HG03575 (cell line): ENCODE data around the gene WDR7.

Experiments used
- ATAC-seq: cut with Tn5 transposase; IDR thresholded peaks from one replicate; pipeline ENCODE4 v1.9.1; 2021; ENCODE audit not compliant: unreplicated experiment, insufficient number of reproducible peaks, low FRiP score; ENCODE audit errors: extremely low read depth

WDR7 gene

DNA sequence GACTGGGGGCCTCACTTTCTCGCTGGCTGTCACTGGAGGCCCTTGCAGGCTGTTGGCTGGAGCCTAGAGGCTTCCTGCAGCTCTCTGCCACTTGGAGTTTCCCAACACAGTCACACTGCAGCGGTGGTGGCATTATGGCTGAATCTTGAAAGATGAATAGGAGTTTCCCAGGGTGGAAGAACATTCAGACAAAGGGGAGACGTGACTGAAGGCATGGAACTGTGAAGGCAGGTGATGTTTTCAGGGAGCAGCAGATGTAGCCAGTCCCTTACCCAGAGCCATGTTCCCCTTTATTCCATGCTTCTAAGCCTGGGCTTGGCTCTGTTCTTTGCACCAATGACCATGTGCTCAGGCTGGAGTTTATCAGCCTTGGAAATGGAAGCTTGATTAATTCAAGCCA, 389.0 kb downstream of the WDR7 start:
- ATAC-seq, result no peak

DNA sequence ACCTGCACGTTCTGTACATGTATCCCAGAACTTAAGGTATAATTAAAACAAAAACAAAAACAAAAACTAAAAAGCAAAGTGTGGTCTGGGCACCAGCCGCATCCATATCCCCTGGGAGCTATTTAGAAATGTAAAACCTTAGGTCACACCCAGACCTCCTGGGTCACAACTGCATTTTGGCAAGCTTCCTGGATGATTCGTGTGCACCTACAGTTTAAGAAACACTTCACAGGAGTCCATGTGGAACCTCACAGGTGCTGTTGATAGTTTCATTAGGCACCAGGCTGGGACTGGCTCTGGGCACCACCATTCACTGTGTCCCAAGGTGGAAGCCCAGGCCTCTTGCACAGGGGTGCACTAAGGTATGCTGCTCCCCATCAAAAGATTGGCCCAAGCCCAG, 392.1 kb downstream of the WDR7 start:
- ATAC-seq, result no peak

DNA sequence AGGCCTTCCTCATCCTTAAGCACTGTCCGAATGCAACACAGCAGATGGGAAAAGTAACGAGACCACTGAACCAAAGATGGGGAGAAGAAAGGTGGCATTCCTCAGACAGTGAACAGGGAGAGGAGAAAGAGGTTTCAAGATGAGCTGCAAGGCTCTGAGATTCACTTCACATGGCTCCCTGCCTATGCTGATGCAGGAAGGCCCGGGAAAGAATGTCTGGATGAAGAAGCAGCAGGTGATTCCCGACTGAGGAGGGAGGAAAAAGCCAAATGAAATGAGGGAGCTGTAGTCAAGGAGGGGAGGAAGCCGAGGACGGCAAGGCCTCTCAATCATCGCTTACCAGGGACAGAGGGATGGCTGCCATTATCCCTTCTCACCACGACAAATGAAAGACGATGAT, 397.2 kb downstream of the WDR7 start:
- no peak for ATAC-seq

DNA sequence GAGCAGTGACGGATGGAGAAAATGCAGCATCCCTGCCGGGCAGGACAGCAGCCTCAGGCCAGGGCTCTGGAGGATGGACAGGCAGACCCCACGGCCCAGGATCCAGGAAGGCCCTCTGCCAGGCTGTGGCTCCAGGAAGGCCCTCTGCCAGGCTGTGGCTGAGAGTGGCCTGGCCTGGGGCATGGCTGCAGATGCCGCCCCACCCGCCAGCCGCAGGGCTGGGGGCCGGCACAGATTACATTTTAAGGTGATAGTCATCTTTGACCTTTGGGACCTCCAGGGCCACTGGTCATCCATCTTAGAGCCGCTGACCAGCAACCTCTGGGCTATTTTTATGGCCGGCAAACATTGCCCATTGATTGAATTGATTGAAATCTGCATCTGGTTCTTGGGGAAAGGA, 397.7 kb downstream of the WDR7 start:
- no peak for ATAC-seq

DNA sequence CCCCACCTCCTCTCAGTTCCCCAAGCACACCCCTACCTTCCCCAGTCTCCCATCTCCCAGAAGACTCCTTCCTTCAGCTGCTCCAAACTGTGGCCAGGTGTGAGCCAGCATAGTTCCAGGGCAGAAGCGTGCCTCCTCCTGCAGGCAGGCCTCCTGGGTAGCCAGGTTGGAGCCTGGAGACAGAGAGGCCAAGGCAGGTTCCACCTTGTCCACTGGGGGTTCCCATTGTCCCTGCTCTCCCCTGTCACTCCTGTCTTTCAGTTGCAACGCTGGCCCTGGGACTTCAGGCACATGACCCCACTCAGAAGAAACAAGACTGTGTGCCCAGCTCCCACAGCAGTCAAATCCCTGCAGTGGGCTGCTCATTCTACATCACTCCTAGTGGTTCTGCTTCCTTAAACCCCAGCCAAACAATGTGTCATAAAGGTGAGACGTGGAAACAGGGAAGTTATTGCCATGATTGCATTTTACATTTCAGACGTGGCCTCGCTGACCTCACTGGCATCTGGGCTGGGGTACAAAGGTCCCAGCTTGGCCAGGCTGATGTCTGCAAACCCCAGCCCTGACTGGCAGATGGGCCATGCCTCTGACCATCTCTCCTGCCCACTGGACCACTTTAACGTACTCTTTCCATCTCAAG, 399.3 kb downstream of the WDR7 start:
- ATAC-seq, result no peak

DNA sequence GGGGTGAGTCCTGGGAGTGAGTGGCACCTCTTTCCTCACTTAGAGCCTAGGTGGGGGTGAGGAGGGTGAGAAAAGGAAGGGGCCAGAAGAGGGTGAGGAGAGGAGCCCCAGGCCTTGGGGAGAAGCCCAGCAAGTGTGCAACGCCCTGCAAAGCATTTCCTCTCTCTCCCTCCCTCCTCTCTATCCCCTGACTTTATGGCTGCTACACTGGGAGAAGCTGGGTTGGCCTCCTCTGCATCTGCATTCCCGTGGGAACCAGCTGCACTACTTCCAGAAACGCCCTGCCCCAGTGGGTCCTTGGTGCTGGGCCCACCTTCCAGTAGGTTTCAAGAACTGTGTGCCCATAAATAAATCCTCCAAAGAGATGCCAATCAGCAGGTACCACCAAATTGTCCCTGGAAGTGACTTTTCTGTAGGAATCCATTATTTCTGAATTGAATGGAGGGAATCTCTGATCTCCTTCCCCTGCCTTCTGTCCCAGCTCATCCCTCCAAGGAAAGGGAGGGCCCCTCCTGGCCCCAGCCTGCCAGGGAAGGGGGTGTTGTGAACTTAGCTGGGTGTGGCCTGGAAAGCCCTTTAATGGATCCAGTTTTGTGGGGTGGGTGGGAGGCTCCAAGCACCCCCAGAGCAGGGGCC, 400.0 kb downstream of the WDR7 start:
- ATAC-seq, result no peak

DNA sequence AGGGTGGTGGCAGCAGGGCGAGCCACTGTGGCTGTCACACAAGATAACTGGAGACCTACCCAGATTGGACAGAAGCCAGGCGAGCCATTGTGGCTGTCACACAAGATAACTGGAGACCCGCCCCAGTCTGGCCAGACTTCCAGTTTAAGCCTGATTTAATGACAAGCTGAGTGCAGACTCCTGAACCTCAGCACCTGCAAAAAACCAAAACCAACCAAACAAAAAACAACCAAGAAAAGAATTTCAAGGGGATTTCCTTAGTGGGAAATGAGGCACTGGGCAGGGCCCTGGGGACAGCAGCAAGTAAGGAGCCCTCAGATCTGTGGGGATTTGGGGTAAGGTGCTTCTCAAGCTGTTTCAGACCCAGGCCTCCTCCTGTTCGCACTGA, 400.5 kb downstream of the WDR7 start:
- ATAC-seq, result no peak

DNA sequence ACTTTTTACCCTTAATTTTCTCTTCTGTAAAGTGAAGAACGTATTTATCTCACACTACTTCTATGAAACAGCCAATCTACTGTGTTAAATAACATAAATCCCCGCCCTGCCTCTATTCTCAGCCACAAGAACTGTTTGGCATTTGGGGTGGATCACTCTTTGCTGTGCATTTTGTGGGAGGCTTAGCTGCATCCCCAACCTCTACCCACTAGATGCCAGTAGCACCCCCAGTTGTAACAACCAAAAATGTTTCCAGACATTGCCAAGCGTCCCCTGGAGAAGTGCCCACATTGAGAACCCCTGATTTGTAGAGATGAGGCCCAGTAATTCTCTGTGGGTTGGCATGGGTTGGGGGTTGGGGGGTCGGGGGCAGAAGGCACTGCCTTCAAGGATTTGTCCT, 401.0 kb downstream of the WDR7 start:
- ATAC-seq, result no peak

DNA sequence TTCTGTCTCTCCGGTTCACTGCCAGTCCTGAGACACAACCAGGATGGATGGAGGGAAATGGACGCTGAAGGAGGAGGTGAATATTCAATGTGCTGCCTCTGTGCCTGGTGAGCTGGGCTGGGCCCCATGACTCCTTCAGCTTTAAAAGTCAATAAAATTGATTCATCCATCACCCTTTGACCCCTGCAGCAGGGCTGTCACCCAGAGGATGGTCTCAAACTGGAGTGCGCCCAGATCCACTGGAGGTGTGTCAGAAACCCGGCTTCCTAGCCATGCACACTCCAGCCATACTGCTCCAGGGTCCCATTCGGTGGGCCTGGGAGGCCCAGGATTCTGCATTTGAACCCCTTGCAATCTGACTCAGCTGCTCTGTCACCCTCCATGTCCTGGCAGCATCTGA, 401.6 kb downstream of the WDR7 start:
- no peak for ATAC-seq

DNA sequence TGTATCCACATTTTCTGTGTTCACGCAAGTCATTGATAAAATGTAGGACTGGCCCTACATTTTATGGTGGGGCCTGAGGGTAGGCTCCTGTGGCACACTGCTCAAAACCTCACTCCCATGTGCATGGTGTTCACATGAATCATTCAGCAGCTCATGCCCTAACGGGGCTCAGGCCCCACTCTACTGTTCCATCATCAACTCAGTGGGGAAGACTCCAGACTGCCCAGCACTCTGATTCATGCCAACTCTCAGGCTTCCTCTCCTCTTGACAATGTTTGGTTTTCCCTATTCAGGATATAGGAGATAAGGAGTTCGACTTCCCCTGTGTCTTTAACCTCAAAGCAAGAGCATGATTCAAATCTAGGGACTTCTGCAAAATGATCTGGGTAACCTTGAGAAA, 403.7 kb downstream of the WDR7 start:
- ATAC-seq, result no peak

DNA sequence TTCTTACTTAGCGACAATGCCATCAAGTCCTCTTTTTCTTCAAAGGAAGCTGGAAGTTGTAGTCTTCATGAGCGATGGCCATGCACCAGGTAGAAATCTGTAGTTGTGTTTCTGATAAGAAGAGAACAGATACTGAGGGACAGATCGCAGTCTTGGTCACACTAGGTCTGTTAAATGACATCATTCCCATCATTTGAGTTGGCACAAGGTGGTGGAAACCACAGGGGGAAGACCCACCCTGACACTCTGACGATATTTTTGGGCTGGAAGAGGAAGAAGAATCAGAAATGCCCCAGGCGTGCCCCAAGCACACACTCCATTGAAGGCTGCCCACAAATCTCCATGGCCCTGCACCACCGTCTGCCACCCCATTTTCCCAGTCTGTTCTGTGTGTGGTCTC, 406.7 kb downstream of the WDR7 start:
- ATAC-seq, result peak; percentile 76

DNA sequence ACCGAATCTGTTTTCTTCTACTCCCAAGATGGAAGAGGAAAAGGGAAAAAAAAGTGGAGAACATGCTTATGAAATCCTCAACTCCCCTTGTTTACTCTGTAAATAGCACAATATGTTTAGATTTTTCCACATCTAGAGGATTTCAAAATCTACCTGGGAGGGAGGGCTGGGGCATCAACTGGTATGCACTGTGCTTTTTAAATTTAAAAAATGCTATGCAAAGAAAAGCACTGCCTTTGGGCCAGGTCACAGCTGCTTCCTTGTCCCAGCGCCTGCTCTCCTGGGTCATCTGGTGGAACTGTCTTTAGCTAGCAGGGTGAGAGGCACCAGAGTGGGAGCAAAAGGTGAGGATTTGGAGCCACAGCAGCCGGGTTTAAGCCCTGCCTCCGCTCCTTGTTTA, 407.6 kb downstream of the WDR7 start:
- no peak for ATAC-seq

DNA sequence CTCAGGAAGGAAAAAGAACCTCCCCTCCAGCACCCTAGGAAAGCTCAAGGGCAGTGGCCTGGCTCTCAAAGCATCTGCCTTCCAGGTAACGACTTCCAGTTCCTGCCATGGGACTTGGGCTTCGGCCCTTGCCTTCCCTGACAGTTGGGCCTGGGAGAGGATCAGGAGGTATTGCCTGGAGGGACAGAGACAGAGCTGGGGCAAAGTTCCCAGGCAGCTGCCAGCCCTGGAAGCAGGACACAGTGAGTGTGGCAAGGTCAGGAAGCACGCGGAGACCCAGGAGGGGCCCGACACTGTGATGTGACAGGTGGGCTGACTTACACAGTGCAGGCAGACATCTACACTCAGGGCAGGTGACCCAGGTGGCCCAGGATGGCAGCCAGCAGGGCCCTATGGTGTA, 408.2 kb downstream of the WDR7 start:
- no peak for ATAC-seq

DNA sequence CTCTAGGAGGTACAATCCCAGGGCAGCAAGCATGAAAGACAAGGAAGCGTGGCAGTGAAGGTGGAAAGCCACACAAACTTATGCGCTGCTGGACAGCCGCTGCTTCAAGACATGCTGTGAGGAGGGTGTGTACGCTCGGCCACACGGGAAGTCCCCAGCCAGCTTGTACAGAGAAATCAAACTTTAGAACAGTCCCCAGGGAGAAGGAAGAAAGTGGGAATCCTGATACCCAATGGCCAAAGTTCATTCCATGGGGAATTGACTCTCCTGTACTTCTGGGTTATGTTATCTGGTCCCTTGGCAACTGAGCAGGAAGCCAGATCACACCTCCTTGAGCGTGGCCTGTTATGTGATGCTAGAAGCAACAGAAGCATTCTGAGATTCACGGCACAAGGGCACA, 409.7 kb downstream of the WDR7 start:
- no peak for ATAC-seq

DNA sequence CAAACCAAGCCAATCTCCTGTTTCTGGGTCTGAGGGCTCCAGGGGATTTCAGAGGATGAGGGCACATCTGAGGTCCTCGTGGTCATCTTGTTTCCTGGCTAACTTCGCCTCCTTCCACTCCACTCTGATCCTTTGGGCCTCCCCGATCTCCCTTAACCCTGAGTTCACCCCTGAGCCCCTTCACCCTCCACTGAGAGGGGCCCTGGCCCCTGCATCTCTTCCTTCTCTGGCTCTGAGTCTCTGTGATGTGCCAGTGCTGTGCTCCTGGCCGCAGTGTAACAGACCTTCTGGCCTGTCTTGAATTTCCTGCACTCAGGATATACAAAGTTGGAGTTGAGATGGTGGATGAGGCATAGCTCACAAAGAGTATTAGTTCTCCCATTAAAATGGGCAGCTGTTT, 411.0 kb downstream of the WDR7 start:
- ATAC-seq, result no peak

DNA sequence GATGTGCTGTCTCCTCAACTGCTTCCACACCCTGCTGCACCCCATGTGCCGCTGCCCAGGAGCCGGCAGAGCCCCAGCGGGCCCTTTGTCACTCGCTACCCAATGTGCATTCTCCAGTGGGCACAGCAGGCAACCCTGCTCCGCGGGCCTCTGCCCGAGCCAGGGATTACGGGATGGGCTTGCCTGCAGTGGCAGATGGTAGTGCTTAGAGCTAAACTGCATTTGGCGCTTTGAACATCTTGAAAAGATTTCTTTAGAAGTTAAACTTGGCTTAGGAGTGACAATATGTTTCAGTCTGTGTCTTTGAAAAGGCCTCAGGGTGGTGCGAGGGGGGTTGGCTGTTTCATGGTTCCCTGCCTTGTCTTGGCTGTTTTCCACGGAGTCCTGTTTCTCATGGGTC, 411.7 kb downstream of the WDR7 start:
- ATAC-seq, result no peak

DNA sequence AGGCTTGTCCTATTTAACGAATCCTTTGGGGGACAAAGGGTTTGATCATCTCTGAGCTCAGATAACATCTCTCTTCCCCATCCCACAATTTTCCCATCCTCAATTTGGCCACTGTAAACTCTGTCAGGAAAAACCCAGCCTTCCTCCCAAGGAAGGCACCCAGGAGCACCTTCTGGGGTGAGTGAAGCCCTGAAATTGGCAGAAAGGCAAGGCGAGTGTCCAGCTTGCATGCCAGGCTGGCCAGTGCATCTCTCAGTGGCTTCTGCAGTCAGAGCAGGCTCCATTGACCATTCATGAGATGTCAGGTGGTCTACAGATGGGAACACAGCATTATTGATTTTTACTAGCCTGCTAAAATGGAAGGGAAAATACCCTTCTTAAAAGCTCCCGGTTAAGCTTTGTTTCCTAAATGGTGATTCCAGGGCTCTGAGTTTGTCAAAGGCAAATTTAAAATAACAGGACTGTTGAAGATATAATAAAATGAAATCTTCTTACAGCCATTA, 412.5 kb downstream of the WDR7 start:
- ATAC-seq, result no peak

DNA sequence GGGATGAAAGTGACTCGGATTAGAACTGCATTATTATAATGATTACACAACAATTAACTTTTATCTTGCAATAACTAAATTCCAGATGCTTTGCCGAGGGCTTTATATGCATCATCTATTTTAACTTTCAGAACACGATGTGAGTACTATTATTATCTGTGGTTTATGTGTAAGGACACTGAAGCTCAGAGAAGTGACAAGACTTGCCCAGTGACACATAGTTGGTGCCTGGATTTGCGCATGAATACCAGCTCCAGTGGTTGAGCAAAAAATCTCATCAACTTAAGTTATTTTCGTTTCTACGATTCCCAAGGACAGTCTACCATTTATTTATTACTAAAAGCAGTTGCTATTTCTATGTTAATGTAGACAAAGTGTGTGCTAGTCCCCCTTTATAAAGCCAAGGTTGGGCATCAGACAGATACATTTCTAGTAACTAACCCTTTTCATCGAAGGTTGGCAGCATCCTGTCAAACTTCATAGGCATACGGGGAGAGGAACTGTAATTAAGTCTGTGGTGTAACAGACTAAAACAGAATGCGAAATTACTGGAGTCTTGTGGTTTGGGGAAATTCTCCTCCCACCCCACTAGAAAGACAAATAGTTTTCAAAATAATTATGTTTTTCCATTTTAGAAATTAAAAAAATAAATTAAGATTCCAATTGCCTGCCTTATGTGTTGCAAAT, 422.5 kb downstream of the WDR7 start:
- no peak for ATAC-seq

DNA sequence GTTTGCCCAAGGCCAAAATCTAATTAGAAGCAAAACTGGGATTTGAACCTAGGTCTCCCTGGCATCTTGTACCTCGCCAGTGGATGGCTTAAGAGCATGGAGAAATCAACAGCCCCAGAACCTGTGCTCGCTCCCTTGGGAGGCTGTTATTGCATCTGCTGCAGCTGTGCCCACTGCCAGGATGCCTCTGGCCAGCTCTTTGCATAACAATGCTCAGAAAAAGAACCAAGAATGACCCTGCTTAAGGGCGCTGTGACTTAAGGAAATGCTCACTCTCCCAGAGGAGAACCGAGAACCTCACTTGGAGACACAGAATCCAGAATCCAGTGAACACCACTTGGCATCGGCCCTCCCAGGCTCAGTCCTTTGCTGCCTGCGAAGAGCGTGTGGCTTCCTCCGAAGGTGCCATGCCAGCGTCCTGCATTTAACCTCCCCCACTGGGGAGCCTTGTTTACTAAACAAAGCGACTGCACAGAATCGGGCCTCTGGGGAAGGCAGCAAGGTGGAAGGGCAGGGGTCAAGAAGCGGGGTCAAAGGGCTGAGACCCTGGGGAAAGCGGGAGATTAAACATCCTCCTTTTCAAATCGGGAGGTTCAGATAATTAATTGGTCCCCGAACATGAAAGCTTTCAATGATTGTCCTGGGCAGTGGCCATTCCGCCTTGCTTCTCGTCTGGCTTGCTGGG, 424.7 kb downstream of the WDR7 start:
- no peak for ATAC-seq
